CD4-positive, alpha-beta T cell treated with Interleukin-6 at 100 ng/mL for 8 hours (primary cell): Measurements from ENCODE around the gene OSBPL10.
"Not testable (repeated sequence)": the region's sequence is repeated elsewhere in the genome, so short reads cannot be mapped to it uniquely, and the experiment has no call there.

Experiments
- DNase-seq: peaks from one replicate; pipeline ENCODE4 v3.0.0-alpha.2; 2020; ENCODE audit warnings: mixed read lengths, low spot score

The OSBPL10 gene

DNA sequence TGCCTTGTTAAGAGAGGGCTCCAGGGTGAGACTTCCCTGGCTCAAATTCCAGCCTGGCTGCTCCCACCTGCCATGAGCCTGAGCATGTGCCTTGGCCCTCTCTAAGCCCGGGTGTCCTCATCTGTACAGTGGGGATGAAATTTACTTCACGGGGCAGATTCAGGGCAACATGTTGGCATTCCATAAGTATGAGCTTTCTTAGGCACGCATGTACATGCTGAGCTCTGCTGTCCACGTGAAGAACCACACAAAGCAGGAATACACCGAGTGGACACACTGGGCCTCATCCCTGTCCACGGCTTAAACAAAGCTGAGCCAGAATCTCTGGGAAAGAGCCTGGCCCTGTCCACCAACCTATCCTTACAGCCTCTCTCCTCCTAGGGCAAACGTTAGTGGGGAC lies 167.4 kb downstream of the OSBPL10 start:
- no peak for DNase-seq

DNA sequence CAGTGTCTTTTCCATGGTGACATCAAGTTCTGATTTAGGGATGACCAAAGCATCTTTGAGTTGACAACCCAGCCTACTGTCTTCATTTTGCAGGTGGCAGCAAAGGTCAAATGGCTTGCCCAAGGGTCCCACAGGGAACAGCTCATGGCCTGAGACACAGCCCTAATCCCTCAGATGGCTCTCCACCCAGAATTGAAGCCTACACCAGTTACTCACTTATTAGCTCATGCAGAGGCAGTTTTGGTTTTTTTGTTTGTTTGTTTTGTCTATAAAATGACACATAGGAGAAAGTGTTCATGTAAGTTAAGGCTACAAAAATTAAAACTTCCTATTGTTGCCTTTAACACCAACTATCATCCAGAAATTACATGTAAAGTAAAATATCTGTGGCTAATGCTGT lies 167.9 kb downstream of the OSBPL10 start:
- no peak for DNase-seq

DNA sequence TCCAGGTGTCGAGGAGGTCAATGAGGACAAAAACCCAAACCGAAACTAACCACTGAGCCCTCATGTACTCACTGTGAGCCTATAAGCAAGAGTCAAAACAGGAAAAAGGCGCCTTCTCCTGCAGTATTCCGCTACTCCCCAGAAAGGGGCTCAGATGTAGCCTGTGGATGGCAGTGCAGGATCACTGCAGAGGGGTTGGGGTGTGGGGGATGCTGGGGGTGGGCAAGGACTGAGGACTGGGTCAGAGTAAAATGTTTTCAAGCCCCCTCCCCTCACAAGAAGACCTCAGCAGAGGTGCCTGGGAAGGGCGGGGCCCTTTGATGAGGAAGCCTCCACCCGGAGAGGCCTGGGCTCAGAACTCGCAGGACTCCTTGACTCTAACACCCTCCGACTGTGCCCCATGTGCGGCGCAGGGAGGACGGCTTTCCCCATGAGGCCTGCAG lies 170.1 kb downstream of the OSBPL10 start:
- DNase-seq = no peak

- DNase-seq = no peak
Measured at GRCh38 chr3:31808143-31808720, 172.8 kb downstream of the OSBPL10 start.

GRCh38 chr3:31804251-31805051 lies 176.6 kb downstream of the OSBPL10 start:
- DNase-seq = no peak

GRCh38 chr3:31802981-31803740 lies 177.9 kb downstream of the OSBPL10 start:
- no peak for DNase-seq

- DNase-seq = no peak
Measured at GRCh38 chr3:31800436-31800835, 180.6 kb downstream of the OSBPL10 start.

GRCh38 chr3:31798840-31799239 lies 182.2 kb downstream of the OSBPL10 start:
- DNase-seq = no peak

- DNase-seq = no peak
Measured at GRCh38 chr3:31793821-31794220, 187.2 kb downstream of the OSBPL10 start.

DNA sequence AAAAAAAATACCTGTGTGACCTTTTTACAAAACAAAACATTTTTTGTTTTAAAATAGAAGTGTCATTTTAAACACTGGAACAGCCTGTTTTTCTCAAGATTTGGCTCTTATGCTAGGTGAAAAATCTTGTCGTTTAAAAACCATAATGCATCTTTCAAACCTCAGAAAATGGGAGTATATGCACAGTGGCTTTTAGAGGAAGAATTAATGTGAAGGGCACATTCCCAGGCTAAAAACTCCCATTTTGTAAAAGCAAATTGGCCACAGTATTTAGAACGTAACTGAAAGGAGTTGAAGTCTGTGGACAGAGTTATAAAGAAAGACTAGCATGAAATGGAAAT lies 190.0 kb downstream of the OSBPL10 start:
- DNase-seq = no peak

GRCh38 chr3:31790193-31791089 lies 190.6 kb downstream of the OSBPL10 start:
- no peak for DNase-seq

- no peak for DNase-seq
Measured at GRCh38 chr3:31789429-31789828, 191.6 kb downstream of the OSBPL10 start.

GRCh38 chr3:31785734-31786133 lies 195.3 kb downstream of the OSBPL10 start:
- no peak for DNase-seq

- DNase-seq = no peak
Measured at GRCh38 chr3:31785286-31785685, 195.8 kb downstream of the OSBPL10 start.

- DNase-seq = not testable (repeated sequence)
Measured at GRCh38 chr3:31783851-31784250, 197.2 kb downstream of the OSBPL10 start.

DNA sequence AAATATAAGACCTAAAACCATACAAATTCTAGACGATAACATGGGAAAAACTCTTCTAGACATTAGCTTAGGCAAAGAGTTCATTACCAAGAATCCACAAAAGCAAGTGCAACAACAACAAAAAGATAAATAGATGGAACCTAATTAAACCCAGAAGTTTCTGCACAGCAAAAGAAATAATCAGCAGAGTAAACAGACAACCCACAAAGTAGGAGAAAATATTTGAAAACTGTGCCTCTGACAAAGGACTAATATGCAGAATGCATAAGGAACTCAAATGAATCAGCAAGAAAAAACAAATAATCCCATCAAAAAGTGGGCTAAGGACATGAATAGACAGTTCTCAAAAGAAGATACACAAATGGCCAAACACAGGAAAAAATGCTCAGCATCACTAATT lies 198.8 kb downstream of the OSBPL10 start:
- not testable (repeated sequence) for DNase-seq

DNA sequence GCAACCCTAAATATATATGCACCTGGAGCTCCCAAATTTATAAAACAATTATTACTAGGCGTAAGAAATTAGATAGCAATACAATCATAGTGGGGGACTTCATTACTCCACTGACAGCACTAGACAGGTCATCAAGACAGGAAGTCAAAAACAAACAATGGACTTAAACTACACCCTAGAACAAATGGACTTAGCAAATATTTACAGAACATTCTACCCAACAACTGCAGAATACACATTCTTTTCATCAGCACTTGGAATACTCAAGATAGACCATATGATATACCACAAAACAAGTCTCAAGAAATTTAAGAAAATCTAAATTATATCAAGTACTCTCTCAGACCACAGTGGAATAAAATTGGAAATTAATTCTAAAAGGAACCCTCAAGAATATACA lies 201.5 kb downstream of the OSBPL10 start:
- DNase-seq = no peak

GRCh38 chr3:31777887-31778286 lies 203.2 kb downstream of the OSBPL10 start:
- DNase-seq = no peak

GRCh38 chr3:31777092-31777491 lies 204.0 kb downstream of the OSBPL10 start:
- no peak for DNase-seq

DNA sequence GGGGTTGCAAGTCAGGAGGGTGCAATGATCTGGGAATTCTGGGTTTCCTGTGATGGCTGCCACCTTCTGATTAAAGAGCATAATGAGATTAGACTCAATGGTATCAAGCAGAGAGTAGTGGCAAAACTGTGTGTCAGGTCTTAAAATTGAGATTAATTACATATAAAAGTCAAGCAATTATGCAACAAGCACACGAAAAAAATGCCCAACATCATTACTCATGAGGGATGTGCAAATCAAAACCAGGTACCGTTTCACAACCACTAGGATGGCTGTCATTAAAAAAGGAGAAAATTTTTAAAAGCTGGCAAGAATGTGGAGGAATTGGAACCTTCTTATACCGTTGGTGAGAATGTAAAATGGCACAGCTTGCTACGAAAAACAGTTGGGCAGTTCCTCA lies 205.0 kb downstream of the OSBPL10 start:
- no peak for DNase-seq

DNA sequence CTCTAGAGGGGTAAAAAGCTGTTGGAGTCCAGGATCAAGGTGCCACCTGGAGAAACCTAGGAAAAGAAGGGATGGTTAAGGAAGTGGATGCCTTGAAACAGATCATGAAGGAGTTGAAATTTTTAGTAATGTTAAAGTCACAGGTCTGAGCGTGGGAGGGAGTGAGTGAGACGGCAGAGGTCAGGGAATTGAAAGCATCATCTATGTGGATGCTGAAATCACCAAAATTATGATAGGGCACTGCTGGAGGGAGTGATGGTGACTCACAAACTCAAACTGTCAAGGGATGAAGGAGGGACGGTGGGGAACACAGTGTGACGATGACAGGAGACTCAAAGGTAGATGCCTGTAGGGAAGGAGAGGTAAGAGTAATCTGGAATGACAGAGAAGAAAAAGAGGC lies 205.7 kb downstream of the OSBPL10 start:
- no peak for DNase-seq
